ENCODE data around the gene PBX4.

Gene PBX4

GRCh38 chr19:19637186-19637522 lies 18.7 kb upstream of the PBX4 start:
- Histone ChIP-seq H3K4me1 (ENCODE audit: control insufficient read depth in 1 of 2, insufficient read depth in 1 of 2, low read depth in 1 of 2, low read length in 1 of 2) (peaks cover 38% of the 10 kb centered on the region in 2 experiments), H3K9me3 (peaks cover 5% of the 10 kb centered on the region), H3K36me3 (peaks cover 100% of the 10 kb centered on the region), H3K27me3 (no peaks in the 10 kb centered on the region), H3K27ac (no peak overlapping the region), H3K4me3 (ENCODE audit: low read depth in 1 of 2, low read length in 1 of 2) (no peak overlapping the region)
- TF ChIP-seq CTCF (IDR thresholded peaks at IDR 0.05) = no peak

GRCh38 chr19:19636573-19637185 lies 18.2 kb upstream of the PBX4 start:
- TF ChIP-seq CTCF (IDR thresholded peaks at IDR 0.05) = no peak
- Histone ChIP-seq H3K36me3 (peaks cover 100% of the 10 kb centered on the region), H3K27ac (no peak overlapping the region)

GRCh38 chr19:19635313-19635702 lies 16.8 kb upstream of the PBX4 start:
- Histone ChIP-seq H3K27me3 (no peaks in the 10 kb centered on the region), H3K4me1 (ENCODE audit: control insufficient read depth in 1 of 2, insufficient read depth in 1 of 2, low read depth in 1 of 2, low read length in 1 of 2) (peaks cover 20 to 22% of the 10 kb centered on the region in 2 experiments), H3K9me3 (peaks cover 5% of the 10 kb centered on the region), H3K27ac (no peak overlapping the region), H3K36me3 (peaks cover 100% of the 10 kb centered on the region), H3K4me3 (ENCODE audit: low read depth in 1 of 2, low read length in 1 of 2) (no peak overlapping the region)
- no peak for TF ChIP-seq CTCF (IDR thresholded peaks at IDR 0.05)

More at GRCh38 chr19:19636573-19637185, 18.2 kb upstream of the PBX4 start:
- Histone ChIP-seq H3K9me3 (peaks cover 5% of the 10 kb centered on the region), H3K27me3 (no peaks in the 10 kb centered on the region), H3K4me1 (ENCODE audit: control insufficient read depth in 1 of 2, insufficient read depth in 1 of 2, low read depth in 1 of 2, low read length in 1 of 2) (peaks cover 34% of the 10 kb centered on the region in 2 experiments), H3K4me3 (ENCODE audit: low read depth in 1 of 2, low read length in 1 of 2) (no peak overlapping the region)

GRCh38 chr19:19634516-19635312 lies 16.2 kb upstream of the PBX4 start:
- no peak overlapping the region for H3K4me3 ChIP-seq (ENCODE audit: low read depth in 1 of 2, low read length in 1 of 2)
- H3K27me3 ChIP-seq = no peaks in the 10 kb centered on the region
- H3K9me3 ChIP-seq = peaks cover 5% of the 10 kb centered on the region
- H3K36me3 ChIP-seq = peaks cover 100% of the 10 kb centered on the region
- H3K4me1 ChIP-seq (ENCODE audit: control insufficient read depth in 1 of 2, insufficient read depth in 1 of 2, low read depth in 1 of 2, low read length in 1 of 2) = peaks cover 14 to 16% of the 10 kb centered on the region in 2 experiments
- no peak overlapping the region for H3K27ac ChIP-seq
- TF ChIP-seq CTCF (IDR thresholded peaks at IDR 0.05) = no peak

- Histone ChIP-seq H3K4me3 (ENCODE audit: low read depth in 1 of 2, low read length in 1 of 2) (no peak overlapping the region), H3K36me3 (peaks cover 100% of the 10 kb centered on the region), H3K9me3 (peaks cover 5% of the 10 kb centered on the region), H3K27ac (peak overlapping the region; percentile 15), H3K4me1 (ENCODE audit: control insufficient read depth in 1 of 2, insufficient read depth in 1 of 2, low read depth in 1 of 2, low read length in 1 of 2) (peaks cover 9 to 10% of the 10 kb centered on the region in 2 experiments), H3K27me3 (no peaks in the 10 kb centered on the region)
- TF ChIP-seq CTCF (IDR thresholded peaks at IDR 0.05) = no peak
Observed at GRCh38 chr19:19633711-19634515, 15.4 kb upstream of the PBX4 start.

Data from neutrophil (primary cell).